ENCODE measurements around the gene PHTF2.

DNA sequence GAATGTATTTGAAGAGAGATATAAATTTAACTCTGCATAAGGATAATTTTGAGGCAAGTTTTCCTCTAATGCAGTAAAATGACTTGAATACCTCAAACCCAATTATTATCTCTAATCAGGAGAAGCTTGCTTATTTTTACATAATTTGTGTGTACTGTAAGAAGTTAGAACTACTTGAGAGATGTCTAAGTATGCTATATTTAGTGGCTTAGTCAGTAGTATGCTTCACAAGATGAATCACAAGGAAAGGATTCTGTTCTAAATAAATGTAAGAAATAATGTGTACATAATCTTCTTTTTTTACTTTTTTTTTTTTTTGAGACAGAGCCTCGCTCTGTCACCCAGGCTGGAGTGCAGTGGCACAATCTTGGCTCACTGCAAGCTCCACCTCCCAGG is 13.7 kb downstream of the PHTF2 start:
- TF ChIP-seq, protein P1, sequence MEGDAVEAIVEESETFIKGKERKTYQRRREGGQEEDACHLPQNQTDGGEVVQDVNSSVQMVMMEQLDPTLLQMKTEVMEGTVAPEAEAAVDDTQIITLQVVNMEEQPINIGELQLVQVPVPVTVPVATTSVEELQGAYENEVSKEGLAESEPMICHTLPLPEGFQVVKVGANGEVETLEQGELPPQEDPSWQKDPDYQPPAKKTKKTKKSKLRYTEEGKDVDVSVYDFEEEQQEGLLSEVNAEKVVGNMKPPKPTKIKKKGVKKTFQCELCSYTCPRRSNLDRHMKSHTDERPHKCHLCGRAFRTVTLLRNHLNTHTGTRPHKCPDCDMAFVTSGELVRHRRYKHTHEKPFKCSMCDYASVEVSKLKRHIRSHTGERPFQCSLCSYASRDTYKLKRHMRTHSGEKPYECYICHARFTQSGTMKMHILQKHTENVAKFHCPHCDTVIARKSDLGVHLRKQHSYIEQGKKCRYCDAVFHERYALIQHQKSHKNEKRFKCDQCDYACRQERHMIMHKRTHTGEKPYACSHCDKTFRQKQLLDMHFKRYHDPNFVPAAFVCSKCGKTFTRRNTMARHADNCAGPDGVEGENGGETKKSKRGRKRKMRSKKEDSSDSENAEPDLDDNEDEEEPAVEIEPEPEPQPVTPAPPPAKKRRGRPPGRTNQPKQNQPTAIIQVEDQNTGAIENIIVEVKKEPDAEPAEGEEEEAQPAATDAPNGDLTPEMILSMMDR (IDR thresholded peaks at IDR 0.05), result no peak
- TF ChIP-seq POLR2AphosphoS5 (IDR thresholded peaks at IDR 0.05), result no peak
- TF ChIP-seq POLR2A (IDR thresholded peaks at IDR 0.05), result no peak
- no peak for TF ChIP-seq EP300 (IDR thresholded peaks at IDR 0.05; ENCODE audit: low read depth)

All from transverse colon (tissue), 4 donors.